OCI-LY7 (cell line): ENCODE results near the gene NFATC2IP. TPM values are rescaled to one million over a fixed set of nuclear protein-coding genes. Genes with fewer than 3 reads are reported as not detected.
"Not testable (repeated sequence)": the region's sequence is repeated elsewhere in the genome, so short reads cannot be mapped to it uniquely, and the experiment has no call there.

Experiments used
- BruUV-seq: library from RNA; stranded (reverse); fragments of 400-500 nt; replicated peaks from 2 replicates; lab custom pipeline; 2021; lab: Mats Ljungman, UMichigan
- CTCF ChIA-PET: fragments of 300-600 bp; sonication (Branson Sonifier 250); formaldehyde crosslinking; loops from one replicate; lab custom pipeline; 2022; ENCODE audit warnings: antibody characterized with exemption; ENCODE audit not compliant: unreplicated experiment; lab: Charles Lee
- POLR2A ChIA-PET: fragments of 300-600 bp; sonication (Branson Sonifier 250); formaldehyde crosslinking; loops from one replicate; lab custom pipeline; 2022; ENCODE audit warnings: antibody characterized with exemption; lab: Charles Lee
- DNase-seq: peaks from one replicate; pipeline ENCODE4 v3.0.0-alpha.2; 2015; ENCODE audit warnings: low spot score
- H2AFZ ChIP-seq: fragments of 200-600 bp; sonication (generic), shearing (Covaris generic); 2 replicates; pipeline ENCODE4 v1.6.1; 2014; ENCODE audit warnings: mild to moderate bottlenecking, antibody characterized with exemption, low read length, moderate library complexity
- H3K27ac ChIP-seq: fragments of 200-600 bp; sonication (generic); 2 replicates; pipeline ENCODE4 v1.5.1; 2014; ENCODE audit warnings: mixed run types, low read depth, mild to moderate bottlenecking, moderate library complexity, low read length, inconsistent platforms; ENCODE audit not compliant: poor library complexity, severe bottlenecking
- H3K36me3 ChIP-seq: fragments of 200-600 bp; sonication (generic); 2 replicates; pipeline ENCODE4 v1.6.1; 2014; ENCODE audit warnings: mild to moderate bottlenecking, antibody characterized with exemption, low read length, moderate library complexity, mixed read lengths; ENCODE audit not compliant: insufficient read depth
- H3K4me1 ChIP-seq: fragments of 200-600 bp; sonication (generic); 2 replicates; pipeline ENCODE4 v1.5.1; 2014; ENCODE audit warnings: mild to moderate bottlenecking, low read length; ENCODE audit not compliant: insufficient read depth, poor library complexity, severe bottlenecking
- H3K4me2 ChIP-seq: fragments of 200-600 bp; sonication (generic); 2 replicates; pipeline ENCODE4 v1.6.1; 2014; ENCODE audit warnings: mild to moderate bottlenecking, low read length
- H3K4me3 ChIP-seq: fragments of 200-600 bp; sonication (generic); 2 replicates; pipeline ENCODE4 v1.5.1; 2014; ENCODE audit warnings: mild to moderate bottlenecking, low read depth, low read length; ENCODE audit not compliant: poor library complexity, severe bottlenecking
- H3K79me2 ChIP-seq: fragments of 200-600 bp; sonication (generic); 2 replicates; pipeline ENCODE4 v1.6.1; 2016; ENCODE audit warnings: low read depth, mild to moderate bottlenecking, low read length, moderate library complexity, mixed read lengths; ENCODE audit not compliant: insufficient read depth
- H3K9me2 ChIP-seq: fragments of 200-600 bp; sonication (generic); 2 replicates; pipeline ENCODE4 v1.6.1; 2016; ENCODE audit warnings: mild to moderate bottlenecking, low read length, mixed read lengths; ENCODE audit not compliant: insufficient read depth
- H3K9me3 ChIP-seq: fragments of 200-600 bp; sonication (generic); 2 replicates; pipeline ENCODE4 v1.6.1; 2014; ENCODE audit warnings: mild to moderate bottlenecking, mixed run types, low read length, mixed read lengths
- H4K20me1 ChIP-seq: fragments of 200-600 bp; sonication (generic); 2 replicates; pipeline ENCODE4 v1.6.1; 2014; ENCODE audit warnings: mild to moderate bottlenecking, antibody characterized with exemption, low read length, moderate library complexity, mixed read lengths; ENCODE audit not compliant: insufficient read depth
- CTCF ChIP-seq: fragments of 200-600 bp; sonication (generic); conservative IDR thresholded peaks from 2 replicates; pipeline ENCODE4 v1.5.1; 2014; ENCODE audit warnings: mild to moderate bottlenecking, antibody characterized with exemption, low read length, moderate library complexity, mixed read lengths
- EZH2phosphoT487 ChIP-seq: fragments of 200-600 bp; sonication (generic); IDR thresholded peaks from 2 replicates; pipeline ENCODE4 v1.6.1; 2018; ENCODE audit warnings: low read depth, borderline replicate concordance, mild to moderate bottlenecking, mixed run types, antibody characterized with exemption, low read length, moderate library complexity, mixed read lengths
- intact Hi-C: fragments of 100-400 bp; cut with micrococcal nuclease; formaldehyde crosslinking; loops from one replicate; pipeline ENCODE4 v1.10.0; 2022; ENCODE audit not compliant: unreplicated experiment
- total RNA-seq, 2 experiments: library from RNA; depleted of rRNA in 1 of 2; stranded (reverse); fragments of >200 nt in 1 of 2; shearing (Covaris generic) in 1 of 2; gene quantifications; 2 replicates each; pipeline ENCODE4 v1.2.3, GENCODE V29; 2014 to 2022

Gene NFATC2IP
- total RNA-seq, 2 experiments from 2014 or later: 73.0 to 114 TPM

GRCh38 chr16:28924762-28925385, 25.9 kb upstream of the NFATC2IP start, which contains the start of gene RABEP2:
Gene RABEP2, minus strand, starts transcription at chr16:28925238. Its CDS starts 75 bp downstream, at chr16:28925163.
- H3K4me1 ChIP-seq: peaks cover 69% of the 10 kb centered on the region
- peak within 1 kb of the TSS; percentile 100 for H3K4me2 ChIP-seq
- H3K9me2 ChIP-seq: no peaks in the 10 kb centered on the region
- BruUV-seq: no TSS peak
- peak within 1 kb of the TSS; percentile 100 for H3K27ac ChIP-seq
- intact Hi-C loops: loop anchor here (1.0 to 2.0 kb wide), 3 partner anchors 7 to 20 kb away; no protein-coding TSS in a partner anchor
- H3K4me3 ChIP-seq: peak within 1 kb of the TSS; percentile 77
- ChIA-PET POLR2A (interaction anchor here (0.8 to 3.1 kb wide), 3 partner anchors 7 to 62 kb away, joined by 3 to 37 read pairs (median 12); partner anchors contain the start of genes CD19 and SH2B1), CTCF (interaction anchor here (1.3 to 2.6 kb wide), 3 partner anchors 11 to 20 kb away, joined by 8 to 18 read pairs (median 15); no protein-coding TSS in a partner anchor)
- H3K79me2 ChIP-seq: peaks cover 29% of the 10 kb centered on the region; the same call in 1 of the 2 replicates
- peaks cover 31% of the 10 kb centered on the region for H3K36me3 ChIP-seq
- DNase-seq: peak; percentile 95
- TF ChIP-seq CTCF (no peak), EZH2phosphoT487 (no peak)
- H3K9me3 ChIP-seq: peaks cover 6% of the 10 kb centered on the region; the same call in 1 of the 2 replicates
- no peaks in the 10 kb centered on the region for H4K20me1 ChIP-seq
- peak within 1 kb of the TSS; percentile 22; the same call in 1 of the 2 replicates for H2AFZ ChIP-seq

- ChIA-PET CTCF (interaction anchor here (1.2 kb wide), 1 partner anchor 11 kb away, joined by 3 read pairs; no protein-coding TSS in a partner anchor), POLR2A (interaction anchor here (0.7 to 1.1 kb wide), 2 partner anchors 25 to 98 kb away, joined by 3 to 6 read pairs; partner anchors contain the start of gene NFATC2IP)
- Histone ChIP-seq H3K9me3 (peaks cover 6% of the 10 kb centered on the region; the same call in 1 of the 2 replicates), H3K4me2 (peak overlapping the region; percentile 100), H3K4me3 (peak overlapping the region; percentile 77), H3K36me3 (peaks cover 27% of the 10 kb centered on the region), H3K79me2 (peaks cover 29% of the 10 kb centered on the region; the same call in 1 of the 2 replicates), H3K27ac (peak overlapping the region; percentile 100), H3K4me1 (peaks cover 77% of the 10 kb centered on the region), H2AFZ (peak overlapping the region; percentile 14; the same call in 1 of the 2 replicates), H3K9me2 (no peaks in the 10 kb centered on the region), H4K20me1 (no peaks in the 10 kb centered on the region)
- no peak for TF ChIP-seq EZH2phosphoT487
- TF ChIP-seq CTCF: no peak
- DNase-seq: peak; percentile 86
- no TSS peak for BruUV-seq
- intact Hi-C loops: loop anchor here (2.0 kb wide), 2 partner anchors 15 to 19 kb away; no protein-coding TSS in a partner anchor
Observed at GRCh38 chr16:28925386-28926228, 25.1 kb upstream of the NFATC2IP start.

- DNase-seq, H2AFZ ChIP-seq, BruUV-seq, H3K9me2 ChIP-seq, H4K20me1 ChIP-seq, H3K9me3 ChIP-seq, intact Hi-C loops: not testable (repeated sequence)
- CTCF ChIA-PET: interaction anchor here (0.5 to 1.2 kb wide), 2 partner anchors 10 to 148 kb away, joined by 3 to 5 read pairs; no protein-coding TSS in a partner anchor
- H3K79me2 ChIP-seq: peaks cover 22% of the 10 kb centered on the region; the same call in 1 of the 2 replicates
- H3K36me3 ChIP-seq: peaks cover 20% of the 10 kb centered on the region
- H3K4me2 ChIP-seq: peak overlapping the region; percentile 100
- H3K4me1 ChIP-seq: peaks cover 80% of the 10 kb centered on the region
- POLR2A ChIA-PET: interaction anchor here (0.6 to 1.1 kb wide), 3 partner anchors 24 to 99 kb away, joined by 3 to 6 read pairs (median 3); partner anchors contain the start of gene NFATC2IP
- H3K4me3 ChIP-seq: peak overlapping the region; percentile 77
- H3K27ac ChIP-seq: peak overlapping the region; percentile 100
Observed at GRCh38 chr16:28926284-28926683, 24.5 kb upstream of the NFATC2IP start.
